Skin of body (tissue), 2 donors: ENCODE measurements around the gene CFAP68. TPM values are rescaled to one million over a fixed set of nuclear protein-coding genes. Genes with fewer than 3 reads are reported as not detected.
"Not testable (repeated sequence)": the region's sequence is repeated elsewhere in the genome, so short reads cannot be mapped to it uniquely, and the experiment has no call there.

Experiments
- DNase-seq: peaks from one replicate; lab custom pipeline; 2025; lab: John Stamatoyannopoulos, UW
- total RNA-seq: library from RNA; depleted of rRNA; stranded (reverse); fragments of >200 nt; gene quantifications from one replicate; pipeline ENCODE4 v1.2.3, GENCODE V29; 2014

Gene CFAP68
- total RNA-seq, 1 donor from 2014 or later, result 10.4 TPM

- no peak for DNase-seq
Observed at GRCh38 chr11:111870522-111870885, 8.8 kb upstream of the CFAP68 start.

GRCh38 chr11:111870886-111871692 is 8.3 kb upstream of the CFAP68 start, which contains the start of gene ALG9:
ALG9 (minus strand) TSS chr11:111871581; CDS start chr11:111871482, 99 bp downstream.
- DNase-seq, result peak; percentile 67

- DNase-seq, result peak; percentile 42
Observed at GRCh38 chr11:111871693-111872161, 7.6 kb upstream of the CFAP68 start.

- DNase-seq, result peak; percentile 41
Observed at GRCh38 chr11:111878385-111878848, 924 bp upstream of the CFAP68 start.

- DNase-seq, result no peak
Observed at GRCh38 chr11:111879637-111879960, 258 bp downstream of the CFAP68 start.

- no peak for DNase-seq
Observed at GRCh38 chr11:111882202-111882601, 2.9 kb downstream of the CFAP68 start.

- not testable (repeated sequence) for DNase-seq
Observed at GRCh38 chr11:111885053-111885452, 5.7 kb downstream of the CFAP68 start.

GRCh38 chr11:111886032-111886431 is 6.7 kb downstream of the CFAP68 start:
- no peak for DNase-seq

GRCh38 chr11:111886844-111887243 is 7.5 kb downstream of the CFAP68 start:
- DNase-seq, result no peak

- no peak for DNase-seq
Observed at GRCh38 chr11:111905411-111905810, 26.1 kb downstream of the CFAP68 start.

- DNase-seq, result no peak
Observed at GRCh38 chr11:111906680-111907079, 27.3 kb downstream of the CFAP68 start.

GRCh38 chr11:111908639-111909305 is 29.4 kb downstream of the CFAP68 start:
- DNase-seq, result no peak

GRCh38 chr11:111909378-111909777 is 30.0 kb downstream of the CFAP68 start:
- DNase-seq, result no peak

- DNase-seq, result no peak
Observed at GRCh38 chr11:111910676-111911562, 31.6 kb downstream of the CFAP68 start.

GRCh38 chr11:111911563-111912401 is 32.4 kb downstream of the CFAP68 start, which contains the start of gene CRYAB:
CRYAB (minus strand) TSS chr11:111911770; CDS start chr11:111911724, 46 bp downstream.
- DNase-seq, result peak; percentile 76

GRCh38 chr11:111912535-111912934 is 33.2 kb downstream of the CFAP68 start, which contains the start of gene HSPB2:
HSPB2 (plus strand) TSS chr11:111912734; CDS start chr11:111912830, 96 bp downstream.
- DNase-seq, result no peak

GRCh38 chr11:111913031-111913861 is 33.9 kb downstream of the CFAP68 start:
- DNase-seq, result peak; percentile 24

GRCh38 chr11:111913997-111914396 is 34.7 kb downstream of the CFAP68 start:
- DNase-seq, result peak; percentile 62

- no peak for DNase-seq
Observed at GRCh38 chr11:111916768-111917167, 37.4 kb downstream of the CFAP68 start.
